Dedifferentiated amniotic fluid mesenchymal stem cell (primary cell): Measurements from ENCODE around the gene ZNF197.
"Not testable (repeated sequence)": the region's sequence is repeated elsewhere in the genome, so short reads cannot be mapped to it uniquely, and the experiment has no call there.

ENCODE experiments used
- DNase-seq: peaks from one replicate; pipeline ENCODE4 v3.0.0-alpha.2; 2016; ENCODE audit errors: extremely low spot score

The ZNF197 gene

GRCh38 chr3:44624749-44625480, at the start of gene ZNF197:
ZNF197 (plus strand) TSS chr3:44625036; CDS start chr3:44629155, 4,119 bp downstream.
- DNase-seq: peak; percentile 90

GRCh38 chr3:44576613-44577012, 48.2 kb upstream of the ZNF197 start:
- no peak for DNase-seq

DNA sequence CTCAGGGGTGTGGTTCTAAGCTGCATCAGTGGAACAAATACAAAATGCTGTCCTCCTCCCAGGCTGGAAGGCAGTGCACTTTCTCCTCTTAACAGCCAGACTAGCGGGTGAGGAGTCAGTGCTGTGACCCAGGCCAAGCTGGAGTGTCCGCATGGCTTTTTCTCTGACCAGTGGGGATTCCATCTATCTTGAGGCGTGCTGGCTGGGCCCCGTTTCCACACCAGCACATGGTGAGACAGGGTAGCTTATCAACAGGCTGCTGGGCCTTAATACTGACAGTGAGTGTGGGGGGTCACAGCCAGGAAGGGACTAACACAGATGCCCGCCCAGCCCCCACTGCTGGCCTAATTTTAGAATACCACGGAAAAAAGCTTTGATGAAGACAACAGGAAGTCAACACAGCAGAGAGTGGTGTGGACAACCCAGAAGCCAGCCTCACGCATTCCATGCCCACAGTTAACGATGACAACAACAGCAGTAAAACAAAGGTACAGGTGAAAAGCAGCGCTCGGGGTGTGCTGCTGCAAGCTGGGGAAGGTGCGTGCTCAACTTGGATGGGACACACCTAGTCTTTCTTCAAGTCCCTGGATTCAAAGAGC, 47.4 kb upstream of the ZNF197 start:
- not testable (repeated sequence) for DNase-seq

GRCh38 chr3:44578316-44578715, 46.5 kb upstream of the ZNF197 start:
- DNase-seq: not testable (repeated sequence)

DNA sequence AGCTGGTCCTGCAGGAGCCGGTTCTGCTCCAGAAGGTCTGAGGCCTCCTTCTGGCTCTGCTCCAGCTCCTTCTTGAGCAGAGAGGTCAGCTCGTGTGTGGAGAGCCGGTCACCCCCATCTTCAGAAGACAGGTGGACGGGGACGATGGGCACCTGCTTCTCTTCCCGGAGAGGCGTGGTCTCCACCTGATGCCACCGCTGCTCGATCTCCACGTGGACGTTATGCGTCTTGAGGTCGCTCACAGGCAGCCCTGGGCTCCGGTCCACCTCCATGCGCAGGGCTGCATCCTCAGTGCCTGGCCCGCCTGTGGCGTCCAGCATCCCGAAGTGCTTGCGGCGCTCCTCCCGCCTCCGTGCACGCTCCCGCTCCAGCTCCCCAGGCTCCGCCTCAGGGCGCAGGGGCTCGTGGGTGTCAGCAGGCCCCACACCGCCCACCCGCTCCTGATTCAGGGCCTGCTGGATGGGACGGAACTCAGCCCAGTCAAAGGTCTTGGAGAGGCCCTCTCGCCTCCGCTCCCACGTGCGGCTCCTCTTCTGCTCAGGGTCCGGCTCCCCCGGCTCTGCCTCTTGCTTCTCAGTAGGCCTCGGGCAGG, 45.8 kb upstream of the ZNF197 start:
- not testable (repeated sequence) for DNase-seq

DNA sequence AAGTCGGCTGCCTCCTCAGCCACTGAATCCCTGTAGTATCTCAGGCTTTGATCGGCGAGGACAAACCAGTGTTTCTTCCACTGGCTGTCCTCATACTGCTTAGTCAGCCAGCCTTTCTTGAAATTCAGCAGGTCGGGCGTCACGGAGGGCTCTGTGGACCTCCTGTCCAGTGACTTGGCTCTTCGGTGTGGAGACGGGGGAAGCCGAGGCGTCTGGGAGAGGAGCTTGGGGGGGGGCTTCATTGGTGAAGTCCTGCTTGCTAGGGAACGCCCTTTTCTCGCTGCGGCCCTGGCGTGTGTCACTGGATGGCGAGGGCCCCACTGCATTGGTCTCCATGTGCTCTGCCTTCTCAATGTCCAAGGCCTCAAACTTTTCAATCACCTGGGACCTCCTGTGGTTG, 45.1 kb upstream of the ZNF197 start:
- not testable (repeated sequence) for DNase-seq

DNA sequence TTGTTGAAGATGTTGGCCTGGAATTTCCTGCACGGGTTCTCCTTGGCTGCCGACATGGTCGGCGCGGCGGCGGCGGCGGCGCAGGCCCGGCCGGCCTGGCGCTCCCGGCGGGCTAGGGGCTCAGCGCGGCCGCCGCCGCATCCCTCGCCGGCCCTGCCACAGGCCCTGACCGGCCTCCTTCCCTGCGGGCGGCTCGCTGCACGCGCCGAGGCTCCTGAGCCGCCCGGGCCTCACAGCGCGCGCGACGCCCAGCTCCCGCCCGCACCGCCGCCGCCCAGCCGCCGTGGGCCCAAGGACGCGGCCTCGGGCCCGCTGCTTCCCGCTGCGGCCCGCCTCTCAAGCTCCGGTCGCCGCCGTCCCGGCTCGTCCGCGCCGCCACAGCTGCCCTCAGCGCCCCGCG, 43.9 kb upstream of the ZNF197 start:
- not testable (repeated sequence) for DNase-seq

- no peak for DNase-seq
Measured at GRCh38 chr3:44584646-44585501, 40.0 kb upstream of the ZNF197 start, which contains the start of gene ZNF660. ZNF660 (plus strand) TSS chr3:44584964; CDS start chr3:44594194, 9,230 bp downstream.

DNA sequence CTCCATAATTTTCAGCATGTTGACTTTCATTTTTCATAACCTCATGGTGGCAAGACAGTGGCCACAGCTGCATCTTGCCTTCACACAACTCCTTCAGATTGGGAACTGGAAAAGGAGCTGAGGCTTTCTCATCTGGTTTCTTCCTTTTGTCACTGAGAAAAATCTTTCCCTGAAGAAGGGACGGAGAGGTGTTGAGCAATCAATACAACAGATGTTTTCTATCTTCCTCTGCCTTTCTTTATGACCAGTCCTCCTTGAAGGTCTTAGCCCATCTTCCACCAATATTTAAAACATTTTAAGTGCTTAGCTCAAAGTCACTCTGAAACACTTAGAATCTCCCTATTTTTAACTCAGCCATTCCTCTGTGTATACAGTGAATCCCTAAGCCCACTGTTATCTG, 28.2 kb upstream of the ZNF197 start:
- DNase-seq: no peak

GRCh38 chr3:44601749-44602148, 23.1 kb upstream of the ZNF197 start:
- DNase-seq: no peak

GRCh38 chr3:44612678-44613077, 12.2 kb upstream of the ZNF197 start:
- no peak for DNase-seq

GRCh38 chr3:44628716-44629115, 3.9 kb downstream of the ZNF197 start:
- no peak for DNase-seq

DNA sequence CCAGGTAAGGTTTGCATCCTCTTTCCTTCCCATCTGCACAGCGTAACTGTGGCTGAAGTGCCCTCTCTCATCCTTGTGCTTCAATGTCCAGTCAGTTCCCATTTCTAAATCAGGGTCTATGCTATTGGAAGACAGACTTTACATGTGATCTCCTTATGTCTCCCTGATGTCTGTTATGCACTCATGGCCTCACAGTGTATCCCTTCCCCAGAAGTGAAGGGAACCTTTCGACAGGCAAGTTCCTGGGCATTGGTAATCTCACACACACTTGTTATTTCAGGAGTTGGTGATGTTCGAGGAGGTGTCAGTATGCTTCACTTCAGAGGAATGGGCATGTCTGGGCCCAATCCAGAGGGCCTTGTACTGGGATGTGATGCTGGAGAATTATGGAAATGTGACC, 7.4 kb downstream of the ZNF197 start:
- DNase-seq: no peak

DNA sequence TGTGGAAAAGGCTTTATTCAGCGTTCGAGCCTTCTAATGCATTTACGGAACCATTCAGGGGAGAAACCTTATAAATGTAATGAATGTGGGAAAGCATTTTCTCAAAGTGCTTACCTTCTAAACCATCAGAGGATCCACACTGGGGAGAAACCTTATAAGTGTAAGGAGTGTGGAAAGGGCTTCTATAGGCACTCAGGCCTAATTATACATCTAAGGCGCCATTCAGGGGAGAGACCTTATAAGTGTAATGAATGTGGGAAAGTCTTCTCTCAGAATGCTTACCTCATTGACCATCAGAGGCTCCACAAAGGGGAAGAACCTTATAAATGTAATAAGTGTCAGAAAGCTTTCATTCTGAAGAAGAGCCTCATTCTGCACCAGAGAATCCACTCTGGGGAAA, 17.5 kb downstream of the ZNF197 start:
- no peak for DNase-seq

GRCh38 chr3:44643024-44643423, 18.2 kb downstream of the ZNF197 start:
- DNase-seq: no peak

DNA sequence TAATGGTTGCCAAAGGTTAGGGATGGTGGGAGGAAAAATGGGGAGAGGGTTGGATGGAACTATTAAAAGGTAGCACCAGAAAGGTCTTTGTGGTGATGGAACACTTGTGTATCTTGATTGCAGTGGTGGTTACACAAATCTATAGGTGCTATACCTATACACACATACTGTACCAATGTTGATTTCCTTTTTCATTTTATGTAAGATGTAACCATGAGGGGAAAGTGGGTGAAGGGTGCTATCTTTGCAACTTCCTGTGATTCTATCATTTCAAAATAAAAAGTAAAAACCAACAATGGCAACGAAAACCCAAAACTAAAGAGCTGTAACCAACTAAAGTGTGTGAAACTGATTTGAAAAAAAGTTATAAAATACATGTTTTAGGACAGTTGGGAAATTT, 22.9 kb downstream of the ZNF197 start:
- DNase-seq: no peak

- DNase-seq: peak; percentile 88
Measured at GRCh38 chr3:44648564-44649229, 23.9 kb downstream of the ZNF197 start, which contains the start of gene ZNF35. ZNF35 (plus strand) TSS chr3:44648732; CDS start chr3:44651068, 2,336 bp downstream.

DNA sequence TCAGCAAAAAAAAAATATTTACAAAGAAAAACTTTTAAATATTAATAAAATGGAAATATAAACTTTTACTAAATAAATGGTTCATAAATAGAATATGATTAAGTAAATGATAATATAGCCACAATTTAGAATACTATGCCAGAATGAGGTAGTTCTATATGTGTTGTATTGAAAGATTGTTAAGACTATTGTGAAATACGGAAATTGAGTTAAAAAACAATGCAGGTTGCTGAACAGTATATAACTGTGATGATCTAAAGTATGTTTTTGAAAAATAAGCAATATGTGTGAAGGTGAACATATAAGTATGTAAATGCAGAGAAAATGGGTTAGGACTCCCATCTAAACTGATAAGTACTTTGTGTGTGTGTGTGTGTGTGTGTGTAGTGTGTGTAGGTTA, 24.9 kb downstream of the ZNF197 start:
- no peak for DNase-seq

- no peak for DNase-seq
Measured at GRCh38 chr3:44654039-44654438, 29.2 kb downstream of the ZNF197 start.

GRCh38 chr3:44659015-44659414, 34.2 kb downstream of the ZNF197 start:
- no peak for DNase-seq

GRCh38 chr3:44659434-44659833, 34.6 kb downstream of the ZNF197 start:
- no peak for DNase-seq
